ENCODE data around the gene FPGS.

The FPGS gene

GRCh38 chr9:127777368-127777980, 25.2 kb upstream of the FPGS start:
- peak overlapping the region; percentile 71 for H3K4me2 ChIP-seq (ENCODE audit: insufficient read depth, low read length)
- no peak for ATAC-seq (ENCODE audit: insufficient read depth, low read depth)
- H3K27ac ChIP-seq (ENCODE audit: low read length): peak overlapping the region; percentile 91
- peaks cover 49% of the 10 kb centered on the region for H3K79me2 ChIP-seq (ENCODE audit: insufficient read depth, low read length)
- TF ChIP-seq CTCF (IDR thresholded peaks at IDR 0.05; ENCODE audit: borderline replicate concordance, extremely low read depth, low read length, poor library complexity, severe bottlenecking) (no peak), EZH2 (IDR thresholded peaks at IDR 0.05; ENCODE audit: borderline replicate concordance, low read depth, low read length, severe bottlenecking) (no peak)
- H4K20me1 ChIP-seq (ENCODE audit: insufficient read depth, low read length): no peaks in the 10 kb centered on the region
- no peaks in the 10 kb centered on the region for H3K27me3 ChIP-seq (ENCODE audit: insufficient read depth, low read length, poor library complexity)
- H3K36me3 ChIP-seq (ENCODE audit: insufficient read depth, low read length): peaks cover 19% of the 10 kb centered on the region
- H3K9ac ChIP-seq (ENCODE audit: low read depth, low read length): peak overlapping the region; percentile 69
- H2AFZ ChIP-seq (ENCODE audit: low read depth, low read length): no peak overlapping the region
- peaks cover 49% of the 10 kb centered on the region for H3K4me1 ChIP-seq (ENCODE audit: insufficient read depth, low read length)
- peak overlapping the region in 1 of 2 experiments; percentile 71; a peak in 3 of 4 replicates for H3K4me3 ChIP-seq (ENCODE audit: low read depth in 1 of 2, low read length in 2 of 2)
- no peak for DNase-seq
- H3K9me3 ChIP-seq (ENCODE audit: insufficient read depth, low read length, severe bottlenecking): no peaks in the 10 kb centered on the region

DNA sequence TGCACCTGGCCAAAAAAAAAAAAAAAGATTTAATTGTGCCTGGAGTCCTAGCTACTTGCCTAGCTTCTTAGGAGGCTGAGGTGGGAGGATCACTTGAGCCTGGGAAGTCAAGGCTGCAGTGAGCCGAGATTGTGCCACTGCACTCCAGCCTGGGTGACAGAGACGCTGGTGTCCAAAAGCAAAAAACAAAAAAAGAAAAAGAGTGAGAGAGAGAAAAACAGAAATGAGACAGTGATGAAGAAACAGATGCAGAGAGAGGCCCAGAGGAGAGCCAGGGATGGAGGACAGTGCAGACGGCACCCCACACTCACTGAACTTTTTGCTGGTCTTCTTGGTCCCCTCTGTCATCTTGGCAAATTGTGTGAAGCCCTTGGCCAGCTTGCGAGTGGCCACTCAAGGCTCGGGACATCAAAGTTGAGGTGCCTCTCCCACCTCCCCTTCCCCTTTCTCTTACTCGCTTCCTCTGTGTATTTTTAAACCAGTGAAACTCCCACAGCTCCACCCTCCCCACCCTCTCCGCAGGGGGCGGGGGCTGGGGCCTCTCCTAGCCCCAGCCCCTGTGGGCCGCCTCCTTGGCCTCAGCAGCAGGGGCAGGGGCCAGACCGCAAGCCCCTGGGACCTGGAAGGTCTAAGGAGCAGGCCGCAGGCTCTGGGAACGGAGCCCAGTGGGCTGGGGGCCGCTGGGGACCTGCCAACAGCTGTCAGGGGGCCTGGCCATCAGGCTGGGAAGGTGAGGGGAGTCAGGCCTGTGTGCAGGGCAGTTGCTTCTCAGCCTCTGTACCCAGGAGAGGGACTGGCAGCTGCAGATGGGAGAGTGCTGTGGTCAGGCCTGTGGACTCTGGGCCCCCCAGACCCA, 24.2 kb upstream of the FPGS start, which contains the start of gene SH2D3C:
Gene SH2D3C, minus strand, starts transcription at position 387 of the 856 bp plus-strand sequence. Its CDS starts 39 bp downstream, at position 348.
- no peaks in the 10 kb centered on the region for H4K20me1 ChIP-seq (ENCODE audit: insufficient read depth, low read length)
- H3K27ac ChIP-seq (ENCODE audit: low read length): peak within 1 kb of the TSS; percentile 72
- no peak within 1 kb of the TSS for H2AFZ ChIP-seq (ENCODE audit: low read depth, low read length)
- H3K9me3 ChIP-seq (ENCODE audit: insufficient read depth, low read length, severe bottlenecking): no peaks in the 10 kb centered on the region
- H3K4me2 ChIP-seq (ENCODE audit: insufficient read depth, low read length): peak within 1 kb of the TSS; percentile 71
- peaks cover 49% of the 10 kb centered on the region for H3K4me1 ChIP-seq (ENCODE audit: insufficient read depth, low read length)
- DNase-seq (no peak), ATAC-seq (ENCODE audit: insufficient read depth, low read depth) (no peak)
- peaks cover 49% of the 10 kb centered on the region for H3K79me2 ChIP-seq (ENCODE audit: insufficient read depth, low read length)
- peak within 1 kb of the TSS in 1 of 2 experiments; percentile 71; a peak in 2 of 4 replicates for H3K4me3 ChIP-seq (ENCODE audit: low read depth in 1 of 2, low read length in 2 of 2)
- H3K36me3 ChIP-seq (ENCODE audit: insufficient read depth, low read length): peaks cover 19% of the 10 kb centered on the region
- TF ChIP-seq CTCF (IDR thresholded peaks at IDR 0.05; ENCODE audit: borderline replicate concordance, extremely low read depth, low read length, poor library complexity, severe bottlenecking) (no peak), EZH2 (IDR thresholded peaks at IDR 0.05; ENCODE audit: borderline replicate concordance, low read depth, low read length, severe bottlenecking) (no peak)
- H3K27me3 ChIP-seq (ENCODE audit: insufficient read depth, low read length, poor library complexity): no peaks in the 10 kb centered on the region
- H3K9ac ChIP-seq (ENCODE audit: low read depth, low read length): peak within 1 kb of the TSS; percentile 69

DNA sequence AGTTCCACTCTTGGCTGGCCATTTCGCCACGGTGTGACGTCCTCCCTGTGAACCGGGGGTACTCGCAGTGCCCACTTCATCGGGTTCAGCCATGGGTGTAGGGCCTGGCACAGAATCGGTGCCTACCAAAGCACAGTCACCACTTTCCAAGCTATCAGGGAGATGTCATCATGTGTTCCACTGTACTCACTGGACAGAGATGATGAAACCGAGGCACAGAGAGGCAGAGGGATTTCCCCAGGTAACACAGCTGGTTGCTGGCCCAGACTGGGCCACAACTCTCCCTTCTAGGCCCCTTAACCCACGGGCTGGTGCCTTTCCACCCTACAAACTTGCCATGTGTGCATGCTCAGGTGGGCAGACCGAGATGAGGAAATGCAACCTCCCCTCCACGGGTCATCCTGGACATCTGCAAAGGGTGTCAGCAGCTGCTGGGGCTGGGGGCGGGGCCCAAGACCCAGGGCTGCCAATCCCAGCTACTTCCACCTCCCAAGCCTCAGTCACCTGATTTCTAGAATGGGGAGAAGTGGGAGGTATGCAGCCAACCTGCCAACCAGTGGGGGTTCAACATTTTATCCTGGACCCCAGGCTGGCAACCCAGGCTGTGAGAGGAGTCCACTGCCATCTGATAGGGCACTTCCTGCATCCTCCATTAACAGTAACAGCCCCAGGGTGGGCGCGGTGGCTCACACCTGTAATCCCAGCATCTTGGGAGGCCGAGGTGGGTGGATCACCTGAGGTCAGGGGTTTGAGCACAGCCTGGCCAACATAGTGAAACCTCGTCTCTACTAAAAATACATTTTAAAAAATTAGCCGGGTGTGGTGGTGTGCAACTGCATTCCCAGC, 23.3 kb upstream of the FPGS start:
- peak overlapping the region; percentile 71 for H3K4me2 ChIP-seq (ENCODE audit: insufficient read depth, low read length)
- no peaks in the 10 kb centered on the region for H3K27me3 ChIP-seq (ENCODE audit: insufficient read depth, low read length, poor library complexity)
- no peaks in the 10 kb centered on the region for H4K20me1 ChIP-seq (ENCODE audit: insufficient read depth, low read length)
- TF ChIP-seq CTCF (IDR thresholded peaks at IDR 0.05; ENCODE audit: borderline replicate concordance, extremely low read depth, low read length, poor library complexity, severe bottlenecking) (no peak), EZH2 (IDR thresholded peaks at IDR 0.05; ENCODE audit: borderline replicate concordance, low read depth, low read length, severe bottlenecking) (no peak)
- H3K4me3 ChIP-seq (ENCODE audit: low read depth in 1 of 2, low read length in 2 of 2): peak overlapping the region in 1 of 2 experiments; percentile 49; a peak in 1 of 4 replicates
- ATAC-seq (ENCODE audit: insufficient read depth, low read depth) (no peak), DNase-seq (no peak)
- peak overlapping the region; percentile 72 for H3K27ac ChIP-seq (ENCODE audit: low read length)
- H3K9ac ChIP-seq (ENCODE audit: low read depth, low read length): peak overlapping the region; percentile 42
- peaks cover 19% of the 10 kb centered on the region for H3K36me3 ChIP-seq (ENCODE audit: insufficient read depth, low read length)
- H3K9me3 ChIP-seq (ENCODE audit: insufficient read depth, low read length, severe bottlenecking): no peaks in the 10 kb centered on the region
- peaks cover 49% of the 10 kb centered on the region for H3K79me2 ChIP-seq (ENCODE audit: insufficient read depth, low read length)
- H3K4me1 ChIP-seq (ENCODE audit: insufficient read depth, low read length): peaks cover 52% of the 10 kb centered on the region
- no peak overlapping the region for H2AFZ ChIP-seq (ENCODE audit: low read depth, low read length)

All from DND-41 (cell line).